CD4-positive, CD25-positive, alpha-beta regulatory T cell (primary cell): ENCODE data around the gene PARN. TPM values are rescaled to one million over a fixed set of nuclear protein-coding genes. Genes with fewer than 3 reads are reported as not detected.

Experiments
- ATAC-seq, 2 donors: fragments of 150-1000 bp; cut with Tn5 transposase; one replicate each; pipeline ENCODE4 v1.10.0; 2021; ENCODE audit warnings: low read depth in 2 of 2, moderate number of reproducible peaks in 2 of 2, moderate library complexity in 1 of 2
- DNase-seq, 3 donors: peaks; one replicate each; pipeline versions ENCODE4 v3.0.0 to v3.0.0-alpha.2; 2012 to 2022; ENCODE audit warnings: mixed read lengths in 1 of 3
- H3K27ac ChIP-seq: one replicate; pipeline ENCODE4 v1.7.0; 2013; ENCODE audit warnings: mild to moderate bottlenecking, low read length; ENCODE audit not compliant: insufficient read depth, poor library complexity, severe bottlenecking
- H3K27me3 ChIP-seq: one replicate; pipeline ENCODE4 v1.7.0; 2013; ENCODE audit warnings: low read length; ENCODE audit not compliant: control insufficient read depth, insufficient read depth
- H3K36me3 ChIP-seq: one replicate; pipeline ENCODE4 v1.7.0; 2013; ENCODE audit warnings: mild to moderate bottlenecking, low read length, moderate library complexity; ENCODE audit not compliant: control insufficient read depth, insufficient read depth
- H3K4me1 ChIP-seq: 2 replicates; pipeline ENCODE4 v1.7.0; 2013; ENCODE audit warnings: mild to moderate bottlenecking, low read length; ENCODE audit not compliant: insufficient read depth, control insufficient read depth, poor library complexity, severe bottlenecking
- H3K4me3 ChIP-seq: one replicate; pipeline ENCODE4 v1.7.0; 2013; ENCODE audit warnings: low read depth, mild to moderate bottlenecking, low read length, moderate library complexity
- H3K9me3 ChIP-seq, 2 experiments: 1 replicate in 1 of 2; 2 replicates in 1 of 2; pipeline ENCODE4 v1.7.0; 2013; ENCODE audit warnings: low read length in 2 of 2, mild to moderate bottlenecking in 1 of 2, moderate library complexity in 1 of 2; ENCODE audit not compliant: control insufficient read depth in 2 of 2
- H3K27ac Mint-ChIP-seq, 3 donors: one replicate each; pipeline ENCODE4 v1.8.0; 2020 to 2022; ENCODE audit warnings: mild to moderate bottlenecking in 3 of 3, mixed read lengths in 3 of 3, moderate library complexity in 2 of 3
- H3K27me3 Mint-ChIP-seq: one replicate; pipeline ENCODE4 v1.8.0; 2022; ENCODE audit warnings: mild to moderate bottlenecking, mixed read lengths
- H3K36me3 Mint-ChIP-seq: one replicate; pipeline ENCODE4 v1.8.0; 2020; ENCODE audit warnings: mixed read lengths
- H3K4me1 Mint-ChIP-seq, 4 donors: one replicate each; pipeline ENCODE4 v1.8.0; 2020 to 2022; ENCODE audit warnings: mixed read lengths in 4 of 4, mild to moderate bottlenecking in 1 of 4
- H3K4me3 Mint-ChIP-seq, 4 donors: one replicate each; pipeline ENCODE4 v1.8.0; 2020 to 2022; ENCODE audit warnings: mild to moderate bottlenecking in 4 of 4, mixed read lengths in 4 of 4, moderate library complexity in 3 of 4
- H3K9me3 Mint-ChIP-seq, 7 donors: one replicate each; pipeline ENCODE4 v1.8.0; 2020 to 2022; ENCODE audit warnings: mixed read lengths in 7 of 7, mild to moderate bottlenecking in 3 of 7, moderate library complexity in 2 of 7
- polyA plus RNA-seq, 4 donors: library from polyadenylated mRNA; unstranded; fragments of 300-500 nt; fragmentation: Illumina TruSeq; gene quantifications; one replicate each; pipeline ENCODE4 v1.2.3, GENCODE V29; 2021
- total RNA-seq: library from RNA; stranded (reverse); gene quantifications from one replicate; pipeline ENCODE4 v1.2.3, GENCODE V29; 2022

The PARN gene
- total and polyA plus RNA-seq, 5 donors from 2014 or later: 36.2 to 50.9 (median 46.6) TPM

- Histone ChIP-seq H3K27ac (no peak overlapping the region), H3K4me1 (no peaks in the 10 kb centered on the region), H3K36me3 (no peaks in the 10 kb centered on the region), H3K27me3 (no peaks in the 10 kb centered on the region), H3K9me3 (no peaks in the 10 kb centered on the region), H3K4me3 (no peak overlapping the region)
- ATAC-seq: no peak
- H3K27me3 Mint-ChIP-seq: peaks cover 14% of the 10 kb centered on the region
- H3K27ac Mint-ChIP-seq: no peak overlapping the region
- no peaks in the 10 kb centered on the region for H3K36me3 Mint-ChIP-seq
- no peak overlapping the region for H3K4me3 Mint-ChIP-seq
- H3K4me1 Mint-ChIP-seq: peaks cover 0 to 2% (median 0%) of the 10 kb centered on the region in 4 donors
- no peak for DNase-seq
- peaks cover 0 to 3% (median 0%) of the 10 kb centered on the region in 7 donors for H3K9me3 Mint-ChIP-seq
Observed at GRCh38 chr16:14386115-14386514, 243.9 kb downstream of the PARN start.

Other genes with a start within 250 kb of the PARN start
- 48.4 TPM for gene BFAR, start 2.7 kb upstream of the PARN start, total RNA-seq
- 10 to 100 TPM; 48.0 to 52.8 (median 51.4) TPM for gene BFAR, start 2.7 kb upstream of the PARN start, polyA plus RNA-seq
- not detected for gene PLA2G10, start 64.0 kb upstream of the PARN start, total RNA-seq
- gene PLA2G10, start 64.0 kb upstream of the PARN start, polyA plus RNA-seq: not detected
- 0.86 TPM for gene NPIPA3, start 73.2 kb upstream of the PARN start, total RNA-seq
- gene NPIPA3, start 73.2 kb upstream of the PARN start, polyA plus RNA-seq: not detected
- 0.86 TPM for gene NPIPA2, start 112.3 kb upstream of the PARN start, total RNA-seq
- not detected for gene NPIPA2, start 112.3 kb upstream of the PARN start, polyA plus RNA-seq
- 44.5 TPM for gene NOMO1, start 203.5 kb upstream of the PARN start, total RNA-seq
- 10 to 100 TPM; 17.4 to 37.5 (median 31.1) TPM for gene NOMO1, start 203.5 kb upstream of the PARN start, polyA plus RNA-seq